Suprapubic skin (tissue), 4 donors: ENCODE measurements around the gene P2RY2. TPM values are rescaled to one million over a fixed set of nuclear protein-coding genes. Genes with fewer than 3 reads are reported as not detected.

Experiments
- DNase-seq, 2 donors: peaks; one replicate each; pipeline ENCODE4 v3.0.0-alpha.2; 2019; ENCODE audit warnings: low spot score in 2 of 2
- H3K27ac ChIP-seq: fragments of 200-600 bp; sonication (generic); one replicate; pipeline ENCODE4 v1.5.1; 2019
- H3K27me3 ChIP-seq: fragments of 200-600 bp; sonication (generic); one replicate; pipeline ENCODE4 v1.5.1; 2019
- H3K36me3 ChIP-seq: fragments of 200-600 bp; sonication (generic); one replicate; pipeline ENCODE4 v1.5.1; 2019
- H3K4me1 ChIP-seq: fragments of 200-600 bp; sonication (generic); one replicate; pipeline ENCODE4 v1.5.1; 2019
- H3K4me3 ChIP-seq: fragments of 200-600 bp; sonication (generic); one replicate; pipeline ENCODE4 v1.5.1; 2019; ENCODE audit warnings: mild to moderate bottlenecking
- H3K9me3 ChIP-seq: fragments of 200-600 bp; sonication (generic); one replicate; pipeline ENCODE4 v1.5.1; 2019
- CTCF ChIP-seq, 2 donors: fragments of 200-600 bp in 1 of 2; fragments of 450-650 bp in 1 of 2; sonication (generic) in 1 of 2; IDR thresholded peaks; one replicate each; pipeline ENCODE4 v1.5.1; 2016 to 2019; ENCODE audit warnings: antibody characterized with exemption in 2 of 2, mild to moderate bottlenecking in 1 of 2, moderate library complexity in 1 of 2
- EP300 ChIP-seq: sonication (generic); formaldehyde crosslinking; IDR thresholded peaks from one replicate; pipeline ENCODE4 v1.6.1; 2017; ENCODE audit warnings: antibody characterized with exemption
- POLR2A ChIP-seq, 2 donors: fragments of 450-650 bp; IDR thresholded peaks; one replicate each; pipeline ENCODE4 v1.6.1; 2017; ENCODE audit warnings: antibody characterized with exemption in 2 of 2, mild to moderate bottlenecking in 2 of 2, moderate library complexity in 2 of 2
- POLR2AphosphoS5 ChIP-seq, 3 donors: sonication (generic); formaldehyde crosslinking; IDR thresholded peaks; one replicate each; pipeline ENCODE4 v1.6.1; 2017; ENCODE audit warnings: antibody characterized with exemption in 3 of 3
- WGBS: methylation state at CpG from one replicate; pipeline ENCODE4 v1.1.5; 2018; 5-methylcytosine and 5-hydroxymethylcytosine counted together
- total RNA-seq, 4 donors: library from RNA; depleted of rRNA; stranded (reverse); fragments of >200 nt; gene quantifications; one replicate each; pipeline ENCODE4 v1.1.0, GENCODE V29; 2016

The P2RY2 gene
- total RNA-seq = 10 to 100 TPM in 3 of 4 donors, 1 to 10 TPM in 1; 5.5 to 15.9 (median 12.8) TPM

GRCh38 chr11:73218106-73218829 is at the start of gene P2RY2:
Gene P2RY2, plus strand, starts transcription at chr11:73218281. Its CDS starts 15,879 bp downstream, at chr11:73234160.
- DNase-seq = peak in 1 of 2 donors; percentile 80
- peak within 1 kb of the TSS; percentile 51 for H3K4me3 ChIP-seq
- no peak for TF ChIP-seq POLR2AphosphoS5 (IDR thresholded peaks at IDR 0.05)
- peak in 1 of 2 donors; percentile 56 for TF ChIP-seq CTCF (IDR thresholded peaks at IDR 0.05)
- no peak for TF ChIP-seq EP300
- no peaks in the 10 kb centered on the region for H3K36me3 ChIP-seq
- H3K9me3 ChIP-seq = no peaks in the 10 kb centered on the region
- H3K27ac ChIP-seq = peak within 1 kb of the TSS; percentile 45
- H3K27me3 ChIP-seq = peaks cover 2% of the 10 kb centered on the region
- 0% methylated on average over 20 of the region's 81 CpGs for WGBS
- peaks cover 36% of the 10 kb centered on the region for H3K4me1 ChIP-seq

GRCh38 chr11:73168925-73169579 is 49.0 kb upstream of the P2RY2 start:
- no peaks in the 10 kb centered on the region for H3K27me3 ChIP-seq
- H3K36me3 ChIP-seq = no peaks in the 10 kb centered on the region
- H3K4me1 ChIP-seq = peaks cover 8% of the 10 kb centered on the region
- H3K27ac ChIP-seq = no peak overlapping the region
- no peak for DNase-seq
- TF ChIP-seq EP300 (no peak), POLR2AphosphoS5 (IDR thresholded peaks at IDR 0.05) (no peak), POLR2A (IDR thresholded peaks at IDR 0.05) (no peak), CTCF (IDR thresholded peaks at IDR 0.05) (no peak)
- H3K4me3 ChIP-seq = no peak overlapping the region
- no peaks in the 10 kb centered on the region for H3K9me3 ChIP-seq
- WGBS = 82% methylated on average over 10 of the region's 11 CpGs

- no peak for DNase-seq
- TF ChIP-seq POLR2AphosphoS5 (IDR thresholded peaks at IDR 0.05) = no peak
- TF ChIP-seq CTCF (IDR thresholded peaks at IDR 0.05) = no peak
- TF ChIP-seq EP300 = no peak
- TF ChIP-seq POLR2A (IDR thresholded peaks at IDR 0.05) = no peak
- Histone ChIP-seq H3K4me3 (no peak overlapping the region), H3K9me3 (no peaks in the 10 kb centered on the region), H3K36me3 (no peaks in the 10 kb centered on the region), H3K4me1 (peaks cover 7% of the 10 kb centered on the region), H3K27me3 (no peaks in the 10 kb centered on the region), H3K27ac (no peak overlapping the region)
- WGBS = 94% methylated on average over 2 of the region's 2 CpGs
These were observed 47.9 kb upstream of the P2RY2 start for GRCh38 chr11:73170140-73170539.

GRCh38 chr11:73171436-73172161 is 46.5 kb upstream of the P2RY2 start:
- WGBS = 80% methylated on average over 8 of the region's 8 CpGs
- no peaks in the 10 kb centered on the region for H3K9me3 ChIP-seq

More at GRCh38 chr11:73171436-73172161, 46.5 kb upstream of the P2RY2 start:
- H3K36me3 ChIP-seq = no peaks in the 10 kb centered on the region
- H3K27me3 ChIP-seq = no peaks in the 10 kb centered on the region
- TF ChIP-seq EP300 = no peak
- no peak for TF ChIP-seq CTCF (IDR thresholded peaks at IDR 0.05)
- TF ChIP-seq POLR2AphosphoS5 (IDR thresholded peaks at IDR 0.05) = no peak
- TF ChIP-seq POLR2A (IDR thresholded peaks at IDR 0.05) = no peak
- no peak for DNase-seq
- H3K27ac ChIP-seq = no peak overlapping the region
- peaks cover 10% of the 10 kb centered on the region for H3K4me1 ChIP-seq
- H3K4me3 ChIP-seq = no peak overlapping the region
